ENCODE results near the gene TSPAN10. TPM values are rescaled to one million over a fixed set of nuclear protein-coding genes. Genes with fewer than 3 reads are reported as not detected.

The TSPAN10 gene
- total and polyA plus RNA-seq, 2 of the 8 experiments (the other 6 are each of a cell fraction or from before 2014, with no cell fraction given), result 0.99 to 1.1 TPM

DNA sequence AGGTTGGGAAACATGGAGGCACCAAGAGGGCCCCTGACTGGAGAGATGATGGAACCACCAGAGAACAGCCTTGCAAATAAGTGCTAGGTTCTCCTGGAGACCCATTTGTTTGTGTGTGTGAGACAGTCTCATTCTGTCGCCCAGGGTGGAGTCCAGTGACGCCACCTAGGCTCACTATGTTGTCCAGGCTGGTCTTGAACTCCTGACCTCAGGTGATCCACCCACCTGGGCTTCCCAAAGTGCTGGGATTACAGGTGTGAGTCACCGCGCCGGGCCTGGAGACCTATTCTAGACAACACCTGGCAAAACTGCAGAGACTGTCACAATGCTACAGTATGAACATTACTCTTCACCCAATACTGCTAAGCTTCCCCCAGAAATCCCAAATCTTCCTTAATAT, 1.6 kb upstream of the TSPAN10 start (continued):
- no peak for TF ChIP-seq CHD7 (IDR thresholded peaks at IDR 0.05; ENCODE audit: insufficient replicate concordance, low read length)
- TF ChIP-seq NANOG (IDR thresholded peaks at IDR 0.05; ENCODE audit: insufficient read depth, low read depth, low read length, poor library complexity, severe bottlenecking), result no peak
- TF ChIP-seq, protein P1, sequence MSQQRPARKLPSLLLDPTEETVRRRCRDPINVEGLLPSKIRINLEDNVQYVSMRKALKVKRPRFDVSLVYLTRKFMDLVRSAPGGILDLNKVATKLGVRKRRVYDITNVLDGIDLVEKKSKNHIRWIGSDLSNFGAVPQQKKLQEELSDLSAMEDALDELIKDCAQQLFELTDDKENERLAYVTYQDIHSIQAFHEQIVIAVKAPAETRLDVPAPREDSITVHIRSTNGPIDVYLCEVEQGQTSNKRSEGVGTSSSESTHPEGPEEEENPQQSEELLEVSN (IDR thresholded peaks at IDR 0.05), result no peak
- TF ChIP-seq, protein P2, sequence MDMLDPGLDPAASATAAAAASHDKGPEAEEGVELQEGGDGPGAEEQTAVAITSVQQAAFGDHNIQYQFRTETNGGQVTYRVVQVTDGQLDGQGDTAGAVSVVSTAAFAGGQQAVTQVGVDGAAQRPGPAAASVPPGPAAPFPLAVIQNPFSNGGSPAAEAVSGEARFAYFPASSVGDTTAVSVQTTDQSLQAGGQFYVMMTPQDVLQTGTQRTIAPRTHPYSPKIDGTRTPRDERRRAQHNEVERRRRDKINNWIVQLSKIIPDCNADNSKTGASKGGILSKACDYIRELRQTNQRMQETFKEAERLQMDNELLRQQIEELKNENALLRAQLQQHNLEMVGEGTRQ (IDR thresholded peaks at IDR 0.05; ENCODE audit: low read length), result no peak
- no peak for TF ChIP-seq SP2 (IDR thresholded peaks at IDR 0.05; ENCODE audit: low read length)
- TF ChIP-seq KDM1A (IDR thresholded peaks at IDR 0.05; ENCODE audit: borderline replicate concordance, low read length), result no peak

All from H1 (cell line).